Trophoblast cell (in vitro differentiated cells and primary cell): ENCODE data around the gene SYTL1.

ENCODE experiments used
- DNase-seq, 2 donors: peaks; one replicate each; pipeline ENCODE4 v3.0.0-alpha.2; 2016
- H2AFZ ChIP-seq: 2 replicates; pipeline ENCODE4 v1.6.1; 2013; ENCODE audit warnings: low read length, moderate library complexity, mild to moderate bottlenecking; ENCODE audit not compliant: insufficient read depth, poor library complexity
- H2AK5ac ChIP-seq: 2 replicates; pipeline ENCODE4 v1.6.1; 2013; ENCODE audit warnings: mild to moderate bottlenecking, low read length
- H2BK120ac ChIP-seq: 2 replicates; pipeline ENCODE4 v1.6.1; 2013; ENCODE audit warnings: low read length, mild to moderate bottlenecking, moderate library complexity; ENCODE audit not compliant: insufficient read depth, poor library complexity
- H2BK12ac ChIP-seq: 2 replicates; pipeline ENCODE4 v1.6.1; 2013; ENCODE audit warnings: mild to moderate bottlenecking, low read length, moderate library complexity
- H2BK5ac ChIP-seq: 2 replicates; pipeline ENCODE4 v1.6.1; 2013; ENCODE audit warnings: low read length, low read depth, moderate library complexity, mild to moderate bottlenecking; ENCODE audit not compliant: poor library complexity
- H3K14ac ChIP-seq: 2 replicates; pipeline ENCODE4 v1.6.1; 2013; ENCODE audit warnings: mild to moderate bottlenecking, low read length
- H3K18ac ChIP-seq: 2 replicates; pipeline ENCODE4 v1.6.1; 2013; ENCODE audit warnings: mild to moderate bottlenecking, low read length
- H3K23ac ChIP-seq: 2 replicates; pipeline ENCODE4 v1.6.1; 2013; ENCODE audit warnings: low read length
- H3K27ac ChIP-seq: 2 replicates; pipeline ENCODE4 v1.5.1; 2013; ENCODE audit warnings: low read depth, mild to moderate bottlenecking, inconsistent platforms, low read length, moderate library complexity
- H3K27me3 ChIP-seq: 2 replicates; pipeline ENCODE4 v1.6.1; 2013; ENCODE audit warnings: inconsistent platforms, mild to moderate bottlenecking, low read length, moderate library complexity; ENCODE audit not compliant: insufficient read depth
- H3K36me3 ChIP-seq, 2 experiments: 1 replicate in 1 of 2; 2 replicates in 1 of 2; pipeline ENCODE4 v1.6.1; 2013; ENCODE audit warnings: low read length in 2 of 2, mild to moderate bottlenecking in 2 of 2, moderate library complexity in 1 of 2; ENCODE audit not compliant: insufficient read depth in 2 of 2, control insufficient read depth in 1 of 2
- H3K4ac ChIP-seq: 2 replicates; pipeline ENCODE4 v1.6.1; 2013; ENCODE audit warnings: low read depth, mild to moderate bottlenecking, low read length, moderate library complexity
- H3K4me1 ChIP-seq, 2 experiments: 1 replicate in 1 of 2; 2 replicates in 1 of 2; pipeline ENCODE4 v1.6.1; 2013; ENCODE audit warnings: low read length in 2 of 2, mild to moderate bottlenecking in 2 of 2, moderate library complexity in 1 of 2; ENCODE audit not compliant: insufficient read depth in 2 of 2, control insufficient read depth in 1 of 2
- H3K4me2 ChIP-seq: 2 replicates; pipeline ENCODE4 v1.6.1; 2013; ENCODE audit warnings: inconsistent platforms, mild to moderate bottlenecking, low read length, moderate library complexity
- H3K4me3 ChIP-seq: 2 replicates; pipeline ENCODE4 v1.5.1; 2013; ENCODE audit warnings: mild to moderate bottlenecking, low read depth, low read length, inconsistent platforms
- H3K79me1 ChIP-seq: one replicate; pipeline ENCODE4 v1.6.1; 2013; ENCODE audit warnings: low read length
- H3K79me2 ChIP-seq: 2 replicates; pipeline ENCODE4 v1.6.1; 2013; ENCODE audit warnings: low read length, mild to moderate bottlenecking; ENCODE audit not compliant: control insufficient read depth, insufficient read depth, poor library complexity
- H3K9ac ChIP-seq: 2 replicates; pipeline ENCODE4 v1.6.1; 2013; ENCODE audit warnings: mild to moderate bottlenecking, low read length
- H3K9me3 ChIP-seq: 2 replicates; pipeline ENCODE4 v1.6.1; 2013; ENCODE audit warnings: low read depth, mild to moderate bottlenecking, control low read depth, inconsistent platforms, low read length; ENCODE audit not compliant: insufficient read depth
- H4K12ac ChIP-seq: 2 replicates; pipeline ENCODE4 v1.6.1; 2013; ENCODE audit warnings: low read depth, mild to moderate bottlenecking, low read length, moderate library complexity
- H4K8ac ChIP-seq: 2 replicates; pipeline ENCODE4 v1.6.1; 2013; ENCODE audit warnings: low read depth, mild to moderate bottlenecking, low read length, moderate library complexity
- H4K91ac ChIP-seq: one replicate; pipeline ENCODE4 v1.6.1; 2013; ENCODE audit warnings: low read depth, mild to moderate bottlenecking, low read length, moderate library complexity
- WGBS: extraction: QIAGEN DNeasy Blood & Tissue Kit; methylation state at CpG from one replicate; pipeline ENCODE4 v1.1.7; 2013; ENCODE audit warnings: missing lambda C conversion rate; ENCODE audit not compliant: insufficient read length, insufficient coverage; ENCODE audit errors: extremely low coverage; 5-methylcytosine and 5-hydroxymethylcytosine counted together

SYTL1 gene

DNA sequence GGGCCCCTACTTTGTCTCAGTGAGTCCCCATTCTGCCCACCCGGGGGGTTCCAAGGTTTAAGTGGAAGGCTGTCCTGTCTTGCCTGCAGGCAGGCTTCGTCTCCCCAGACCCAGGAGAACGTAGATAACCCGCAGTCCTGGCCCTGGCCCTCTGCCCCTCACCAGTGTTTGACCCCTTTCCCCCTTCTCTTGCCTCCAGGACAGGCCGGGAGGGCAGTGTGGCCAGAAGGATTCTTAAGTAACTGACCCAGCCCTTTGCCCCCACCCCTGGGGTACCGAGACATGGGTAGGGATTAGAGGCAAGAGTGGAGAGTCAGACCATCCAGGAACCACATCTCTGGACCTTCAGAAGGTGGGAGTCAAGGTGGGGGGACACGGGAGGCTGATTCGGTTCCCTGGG lies 11.0 kb upstream of the SYTL1 start:
- no peak overlapping the region for H4K12ac ChIP-seq
- H3K36me3 ChIP-seq, result peaks cover 58 to 59% of the 10 kb centered on the region in 2 experiments
- H2BK12ac ChIP-seq, result no peak overlapping the region
- no peak overlapping the region for H3K14ac ChIP-seq
- no peak overlapping the region for H3K4ac ChIP-seq
- H3K4me3 ChIP-seq, result no peak overlapping the region
- no CpG with 5 or more reads among the region's 8 CpGs for WGBS
- no peak overlapping the region for H2AK5ac ChIP-seq
- H3K9me3 ChIP-seq, result peaks cover 1% of the 10 kb centered on the region
- no peaks in the 10 kb centered on the region for H3K4me1 ChIP-seq
- no peak overlapping the region for H3K23ac ChIP-seq
- H2BK120ac ChIP-seq, result no peak overlapping the region
- H3K18ac ChIP-seq, result no peak overlapping the region
- no peak overlapping the region for H4K91ac ChIP-seq
- no peak overlapping the region for H3K9ac ChIP-seq
- no peaks in the 10 kb centered on the region for H3K79me1 ChIP-seq
- DNase-seq, result no peak
- no peaks in the 10 kb centered on the region for H3K79me2 ChIP-seq
- no peak overlapping the region for H2AFZ ChIP-seq
- H4K8ac ChIP-seq, result no peak overlapping the region
- H3K4me2 ChIP-seq, result no peak overlapping the region
- no peaks in the 10 kb centered on the region for H3K27me3 ChIP-seq
- H2BK5ac ChIP-seq, result no peak overlapping the region
- H3K27ac ChIP-seq, result no peak overlapping the region

GRCh38 chr1:27331426-27331825 lies 10.4 kb upstream of the SYTL1 start:
- H4K91ac ChIP-seq, result no peak overlapping the region
- no CpG with 5 or more reads among the region's 3 CpGs for WGBS
- no peak overlapping the region for H3K23ac ChIP-seq
- H3K18ac ChIP-seq, result no peak overlapping the region
- no peak overlapping the region for H3K4ac ChIP-seq
- peaks cover 64 to 65% of the 10 kb centered on the region in 2 experiments for H3K36me3 ChIP-seq
- H2BK5ac ChIP-seq, result no peak overlapping the region
- H3K79me2 ChIP-seq, result no peaks in the 10 kb centered on the region
- H2BK12ac ChIP-seq, result no peak overlapping the region
- no peaks in the 10 kb centered on the region for H3K79me1 ChIP-seq
- no peak overlapping the region for H3K4me3 ChIP-seq
- H2BK120ac ChIP-seq, result no peak overlapping the region
- no peak overlapping the region for H2AK5ac ChIP-seq
- no peak overlapping the region for H4K8ac ChIP-seq
- no peak overlapping the region for H3K9ac ChIP-seq
- H3K14ac ChIP-seq, result no peak overlapping the region
- H3K9me3 ChIP-seq, result peaks cover 1% of the 10 kb centered on the region
- H3K27me3 ChIP-seq, result no peaks in the 10 kb centered on the region
- no peak for DNase-seq
- H2AFZ ChIP-seq, result no peak overlapping the region
- no peak overlapping the region for H3K27ac ChIP-seq
- H4K12ac ChIP-seq, result no peak overlapping the region
- no peak overlapping the region for H3K4me2 ChIP-seq
- H3K4me1 ChIP-seq, result no peaks in the 10 kb centered on the region

DNA sequence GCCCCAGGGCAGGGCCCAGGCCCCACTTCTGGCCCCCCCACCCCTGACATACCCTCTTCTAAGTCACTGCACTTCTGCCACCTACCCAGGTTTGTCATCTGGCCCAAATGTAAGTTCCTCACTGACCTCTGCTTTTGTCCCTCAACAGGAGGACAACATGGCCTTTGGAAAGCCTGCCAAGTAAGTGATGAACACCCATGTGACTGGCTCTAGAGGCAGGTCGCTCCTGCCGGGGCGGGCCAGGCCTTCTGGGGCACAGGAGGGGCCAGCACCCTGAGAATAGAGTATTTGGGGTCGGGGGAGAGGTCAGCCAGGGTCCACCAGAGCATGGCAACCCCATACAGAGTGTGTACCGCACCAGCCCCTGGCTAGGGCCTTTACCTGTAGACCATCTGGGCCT lies 9.9 kb upstream of the SYTL1 start:
- no peaks in the 10 kb centered on the region for H3K27me3 ChIP-seq
- DNase-seq, result no peak
- H2BK5ac ChIP-seq, result no peak overlapping the region
- H3K4me2 ChIP-seq, result no peak overlapping the region
- no peak overlapping the region for H3K27ac ChIP-seq
- H2AK5ac ChIP-seq, result no peak overlapping the region
- no peak overlapping the region for H3K23ac ChIP-seq
- H3K79me2 ChIP-seq, result no peaks in the 10 kb centered on the region
- H3K4ac ChIP-seq, result no peak overlapping the region
- no peak overlapping the region for H3K14ac ChIP-seq
- no peak overlapping the region for H2AFZ ChIP-seq
- H2BK120ac ChIP-seq, result no peak overlapping the region
- H3K4me3 ChIP-seq, result no peak overlapping the region
- no peak overlapping the region for H4K91ac ChIP-seq
- WGBS, result no CpG with 5 or more reads among the region's 5 CpGs
- H3K18ac ChIP-seq, result no peak overlapping the region
- no peaks in the 10 kb centered on the region for H3K79me1 ChIP-seq
- no peaks in the 10 kb centered on the region for H3K4me1 ChIP-seq
- H3K36me3 ChIP-seq, result peaks cover 66 to 69% of the 10 kb centered on the region in 2 experiments
- peaks cover 1% of the 10 kb centered on the region for H3K9me3 ChIP-seq
- no peak overlapping the region for H4K12ac ChIP-seq
- no peak overlapping the region for H3K9ac ChIP-seq
- no peak overlapping the region for H2BK12ac ChIP-seq
- H4K8ac ChIP-seq, result no peak overlapping the region

DNA sequence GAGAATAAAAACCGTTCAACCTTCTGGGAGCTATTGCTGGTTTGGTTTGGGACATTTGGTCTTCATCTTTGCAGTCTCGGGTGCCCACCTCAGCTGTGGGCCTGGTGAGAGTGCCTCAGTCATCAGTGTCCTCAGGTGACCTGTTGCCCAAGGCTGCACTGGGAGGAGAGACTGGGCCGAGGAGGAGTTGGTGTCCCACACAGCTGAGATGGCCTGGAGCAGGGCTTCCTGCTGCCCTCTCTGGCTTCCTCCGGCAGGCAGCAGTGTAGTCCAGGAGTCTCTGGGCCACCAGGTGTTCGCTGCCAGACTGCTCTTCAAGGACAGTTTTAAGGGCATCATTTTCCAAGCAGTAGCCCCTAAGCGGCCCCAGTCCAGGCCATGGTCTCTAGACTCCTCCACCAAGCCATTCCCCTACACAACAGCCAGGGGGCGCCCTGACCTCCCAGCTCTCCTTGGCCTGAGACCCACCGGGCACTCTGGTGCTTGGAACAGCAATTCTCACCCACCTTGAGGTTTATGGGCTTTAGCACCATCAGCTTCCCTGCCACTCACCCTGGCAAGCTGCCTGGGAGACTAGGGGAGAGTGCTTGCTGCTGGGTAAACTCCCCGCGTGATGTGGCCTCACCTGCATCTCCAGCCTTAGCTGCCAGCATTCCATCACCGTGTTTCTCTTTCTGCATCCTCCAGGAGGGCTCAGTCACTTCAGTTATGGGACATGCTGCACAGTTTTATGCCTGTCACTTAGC lies 9.1 kb upstream of the SYTL1 start:
- DNase-seq, result peak; percentile 21 to 58
- H2BK5ac ChIP-seq, result no peak overlapping the region
- no peak overlapping the region for H3K23ac ChIP-seq
- peaks cover 65 to 66% of the 10 kb centered on the region in 2 experiments for H3K36me3 ChIP-seq
- H3K27me3 ChIP-seq, result no peaks in the 10 kb centered on the region
- no peak overlapping the region for H3K9ac ChIP-seq
- no peaks in the 10 kb centered on the region for H3K79me1 ChIP-seq
- no peak overlapping the region for H3K27ac ChIP-seq
- H3K18ac ChIP-seq, result no peak overlapping the region
- no peak overlapping the region for H2BK120ac ChIP-seq
- H3K14ac ChIP-seq, result no peak overlapping the region
- H2AK5ac ChIP-seq, result no peak overlapping the region
- H3K4me1 ChIP-seq, result no peaks in the 10 kb centered on the region
- no peaks in the 10 kb centered on the region for H3K79me2 ChIP-seq
- H4K8ac ChIP-seq, result no peak overlapping the region
- H3K9me3 ChIP-seq, result peaks cover 1% of the 10 kb centered on the region
- no peak overlapping the region for H3K4me2 ChIP-seq
- no peak overlapping the region for H2BK12ac ChIP-seq
- no peak overlapping the region for H4K12ac ChIP-seq
- no CpG with 5 or more reads among the region's 11 CpGs for WGBS
- no peak overlapping the region for H3K4ac ChIP-seq
- H4K91ac ChIP-seq, result no peak overlapping the region
- peak overlapping the region; percentile 26 for H3K4me3 ChIP-seq
- H2AFZ ChIP-seq, result no peak overlapping the region
